Measurements from ENCODE around the gene LNPEP. TPM values are rescaled to one million over a fixed set of nuclear protein-coding genes. Genes with fewer than 3 reads are reported as not detected.

Gene LNPEP
- total RNA-seq (2021), result 15.6 and 18.8 TPM in 2 replicates
- percentile 70 among the genes with signal in this experiment for Bru-seq, nascent RNA
- percentile 77 among the genes with signal in this experiment for BruChase-seq, experiment 1, labeled RNA remaining after a 2-hour chase
- percentile 78 among the genes with signal in this experiment for BruChase-seq, experiment 2, labeled RNA remaining after a 6-hour chase
- long read RNA-seq, full-length matches to known transcripts, result 3 of 5 reads
- long read RNA-seq, partial matches to known transcripts, result 2 of 5 reads
- long read RNA-seq, other reads (novel, unspliced or antisense), result 0 of 5 reads

DNA sequence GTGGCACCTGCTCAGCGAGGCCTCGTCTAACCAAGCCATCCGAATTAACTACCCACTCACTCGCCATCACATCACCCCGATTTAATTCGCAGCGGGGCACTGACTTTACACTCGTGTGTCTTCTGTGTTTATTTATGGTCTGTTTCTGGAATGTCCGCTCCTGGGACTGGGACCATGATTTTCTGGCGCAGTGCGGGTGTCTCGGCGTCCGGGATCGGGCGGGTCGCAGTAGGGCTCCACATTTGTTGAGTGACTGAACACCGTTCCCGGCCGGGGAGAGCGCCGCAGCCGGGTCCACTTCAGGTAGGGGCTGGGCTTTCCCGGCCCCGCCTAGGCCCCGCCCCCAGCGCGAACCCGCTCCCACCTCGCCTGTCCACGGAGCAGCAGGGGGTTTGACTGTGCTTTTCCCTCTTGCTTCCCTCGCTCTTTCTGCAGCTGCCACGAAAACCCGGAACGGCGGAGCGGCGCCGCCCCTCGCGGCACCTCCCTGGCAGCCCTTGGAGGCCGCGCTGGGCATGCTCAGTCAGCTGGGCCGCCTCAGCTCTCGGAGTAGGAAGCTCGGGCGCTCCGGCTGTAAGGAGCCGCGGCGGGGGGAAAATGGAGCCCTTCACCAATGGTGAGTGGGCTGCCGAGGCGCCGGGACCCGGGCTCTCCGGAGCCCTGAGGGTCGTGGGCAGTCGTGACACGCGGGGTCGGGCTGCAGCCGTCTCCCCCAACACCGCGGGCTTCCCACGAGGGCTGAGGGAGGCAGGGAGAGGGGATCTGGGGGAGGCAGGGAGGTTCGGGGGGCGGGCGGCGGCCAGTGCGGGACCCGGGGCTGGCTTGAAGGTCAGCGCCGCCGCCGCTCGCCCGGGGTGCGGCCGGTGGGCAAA lies at the start of gene LNPEP:
Gene LNPEP (plus strand): TSS at position 522 of the 872 bp plus-strand sequence. CDS start 76 bp downstream, at position 598.
- POLR2A ChIA-PET (ENCODE audit: unreplicated experiment), result interaction anchor here (0.6 kb wide), 3 partner anchors 122 to 1845 kb away, joined by 5 to 6 read pairs (median 6); no protein-coding TSS in a partner anchor
- TSS peak; percentile 35 for BruUV-seq (replicated peaks)
- no peak for TF ChIP-seq EZH2 (IDR thresholded peaks at IDR 0.05; ENCODE audit: low read depth)
- TF ChIP-seq, protein P1, sequence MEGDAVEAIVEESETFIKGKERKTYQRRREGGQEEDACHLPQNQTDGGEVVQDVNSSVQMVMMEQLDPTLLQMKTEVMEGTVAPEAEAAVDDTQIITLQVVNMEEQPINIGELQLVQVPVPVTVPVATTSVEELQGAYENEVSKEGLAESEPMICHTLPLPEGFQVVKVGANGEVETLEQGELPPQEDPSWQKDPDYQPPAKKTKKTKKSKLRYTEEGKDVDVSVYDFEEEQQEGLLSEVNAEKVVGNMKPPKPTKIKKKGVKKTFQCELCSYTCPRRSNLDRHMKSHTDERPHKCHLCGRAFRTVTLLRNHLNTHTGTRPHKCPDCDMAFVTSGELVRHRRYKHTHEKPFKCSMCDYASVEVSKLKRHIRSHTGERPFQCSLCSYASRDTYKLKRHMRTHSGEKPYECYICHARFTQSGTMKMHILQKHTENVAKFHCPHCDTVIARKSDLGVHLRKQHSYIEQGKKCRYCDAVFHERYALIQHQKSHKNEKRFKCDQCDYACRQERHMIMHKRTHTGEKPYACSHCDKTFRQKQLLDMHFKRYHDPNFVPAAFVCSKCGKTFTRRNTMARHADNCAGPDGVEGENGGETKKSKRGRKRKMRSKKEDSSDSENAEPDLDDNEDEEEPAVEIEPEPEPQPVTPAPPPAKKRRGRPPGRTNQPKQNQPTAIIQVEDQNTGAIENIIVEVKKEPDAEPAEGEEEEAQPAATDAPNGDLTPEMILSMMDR (conservative IDR thresholded peaks at IDR 0.05), result no peak
- H3K4me2 ChIP-seq, result peak within 1 kb of the TSS; percentile 92
- intact Hi-C loops (cut with micrococcal nuclease; ENCODE audit: unreplicated experiment), result loop anchor here (2.0 to 10.0 kb wide), 4 partner anchors 127 to 323 kb away; partner anchors contain the start of genes CAST and LIX1
- no peaks in the 10 kb centered on the region for H3K27me3 ChIP-seq (ENCODE audit: insufficient read depth, low read depth)
- peaks cover 20% of the 10 kb centered on the region; the same call in 1 of the 2 replicates for H3F3A ChIP-seq (ENCODE audit: insufficient read depth, low read depth)
- no peaks in the 10 kb centered on the region for H3K36me3 ChIP-seq (ENCODE audit: low read depth)
- DNase-seq, result peak; percentile 93 to 98
- no peaks in the 10 kb centered on the region for H3K9me3 ChIP-seq (ENCODE audit: insufficient read depth, low read depth)
- peaks cover 41% of the 10 kb centered on the region for H3K79me2 ChIP-seq (ENCODE audit: low read depth)
- peak within 1 kb of the TSS; percentile 100 for H2AFZ ChIP-seq
- CTCF ChIA-PET, result interaction anchor here (0.5 kb wide), 1 partner anchor 1699 kb away, joined by 5 read pairs; no protein-coding TSS in a partner anchor
- H3K27ac ChIP-seq, result peak within 1 kb of the TSS; percentile 80
- H3K9me2 ChIP-seq (ENCODE audit: insufficient read depth), result no peaks in the 10 kb centered on the region
- peak within 1 kb of the TSS; percentile 94 for H3K4me3 ChIP-seq
- 0 out of 2 replicates have a peak, but pooled peaks cover 5% of the 10 kb centered on the region for H4K20me1 ChIP-seq (ENCODE audit: insufficient read depth)
- peaks cover 31% of the 10 kb centered on the region for H3K4me1 ChIP-seq (replicated peaks; ENCODE audit: insufficient read depth)

DNA sequence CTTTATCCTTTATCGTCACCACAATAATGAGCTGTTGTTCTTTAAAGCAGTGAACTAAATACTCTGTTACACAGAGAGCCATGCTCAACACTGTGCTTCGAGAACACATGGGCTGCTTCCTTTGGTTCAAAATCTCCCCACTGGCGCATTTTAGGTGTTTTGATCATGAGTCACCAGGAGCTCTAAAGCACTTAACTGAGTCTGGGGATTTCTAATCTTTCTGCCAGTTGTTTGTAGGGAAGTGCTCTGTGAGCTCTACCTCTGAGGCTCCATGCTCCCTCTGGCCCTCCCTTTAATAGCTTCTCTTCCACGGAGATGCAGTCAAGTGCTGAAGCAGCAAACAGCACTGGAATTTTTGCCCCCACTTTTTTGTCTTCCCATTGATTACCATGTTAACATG lies 42.5 kb upstream of the LNPEP start:
- no peak for DNase-seq

DNA sequence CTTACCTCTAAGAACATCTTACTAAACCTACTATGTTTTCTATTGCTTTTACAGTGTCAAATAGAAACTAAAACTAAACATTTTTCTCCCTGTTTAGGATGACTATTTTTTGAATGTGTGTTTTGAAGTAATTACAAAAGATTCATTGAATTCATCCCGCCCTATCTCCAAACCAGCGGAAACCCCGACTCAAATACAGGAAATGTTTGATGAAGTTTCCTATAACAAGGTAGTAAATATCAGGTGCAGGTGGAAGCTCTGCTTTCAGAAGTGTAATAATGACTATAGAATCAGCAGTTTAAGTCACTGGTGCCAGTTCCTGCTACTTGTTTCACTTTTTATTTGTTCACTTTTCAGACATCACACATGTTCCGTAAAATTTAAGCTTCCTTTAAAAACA lies 39.6 kb upstream of the LNPEP start:
- no peaks in the 10 kb centered on the region for H3K27me3 ChIP-seq (ENCODE audit: insufficient read depth, low read depth)
- ChIA-PET POLR2A (ENCODE audit: unreplicated experiment) (no interaction called here), CTCF (no interaction called here)
- no peaks in the 10 kb centered on the region for H3K4me1 ChIP-seq (replicated peaks; ENCODE audit: insufficient read depth)
- H2AFZ ChIP-seq, result no peak overlapping the region
- H3K27ac ChIP-seq, result no peak overlapping the region
- no peaks in the 10 kb centered on the region for H3K79me2 ChIP-seq (ENCODE audit: low read depth)
- DNase-seq, result no peak
- H4K20me1 ChIP-seq (ENCODE audit: insufficient read depth), result no peaks in the 10 kb centered on the region
- H3K4me2 ChIP-seq, result no peak overlapping the region
- no TSS peak for BruUV-seq (replicated peaks)
- H3K9me2 ChIP-seq (ENCODE audit: insufficient read depth), result no peaks in the 10 kb centered on the region; the same call in 1 of the 2 replicates
- H3K36me3 ChIP-seq (ENCODE audit: low read depth), result no peaks in the 10 kb centered on the region
- TF ChIP-seq EZH2 (IDR thresholded peaks at IDR 0.05; ENCODE audit: low read depth), result no peak
- TF ChIP-seq, protein P1 (conservative IDR thresholded peaks at IDR 0.05), result no peak
- intact Hi-C loops (cut with micrococcal nuclease; ENCODE audit: unreplicated experiment), result no loop called here
- no peaks in the 10 kb centered on the region for H3F3A ChIP-seq (ENCODE audit: insufficient read depth, low read depth)
- no peak overlapping the region for H3K4me3 ChIP-seq
- H3K9me3 ChIP-seq (ENCODE audit: insufficient read depth, low read depth), result no peaks in the 10 kb centered on the region

More for the DNA sequence above, 42.5 kb upstream of the LNPEP start:
- H4K20me1 ChIP-seq (ENCODE audit: insufficient read depth), result no peaks in the 10 kb centered on the region
- H3K9me3 ChIP-seq (ENCODE audit: insufficient read depth, low read depth), result no peaks in the 10 kb centered on the region
- no peaks in the 10 kb centered on the region for H3K27me3 ChIP-seq (ENCODE audit: insufficient read depth, low read depth)
- intact Hi-C loops (cut with micrococcal nuclease; ENCODE audit: unreplicated experiment), result no loop called here
- H2AFZ ChIP-seq, result no peak overlapping the region
- no peaks in the 10 kb centered on the region for H3K4me1 ChIP-seq (replicated peaks; ENCODE audit: insufficient read depth)
- H3K4me3 ChIP-seq, result no peak overlapping the region
- BruUV-seq (replicated peaks), result no TSS peak
- H3K9me2 ChIP-seq (ENCODE audit: insufficient read depth), result no peaks in the 10 kb centered on the region; the same call in 1 of the 2 replicates
- H3K36me3 ChIP-seq (ENCODE audit: low read depth), result no peaks in the 10 kb centered on the region
- H3F3A ChIP-seq (ENCODE audit: insufficient read depth, low read depth), result no peaks in the 10 kb centered on the region
- ChIA-PET CTCF (no interaction called here), POLR2A (ENCODE audit: unreplicated experiment) (interaction anchor here (0.7 kb wide), 1 partner anchor 12 kb away, joined by 4 read pairs; no protein-coding TSS in a partner anchor)
- no peaks in the 10 kb centered on the region for H3K79me2 ChIP-seq (ENCODE audit: low read depth)
- no peak overlapping the region for H3K27ac ChIP-seq
- TF ChIP-seq EZH2 (IDR thresholded peaks at IDR 0.05; ENCODE audit: low read depth), result no peak
- TF ChIP-seq, protein P1 (conservative IDR thresholded peaks at IDR 0.05), result no peak
- H3K4me2 ChIP-seq, result no peak overlapping the region
